Sigmoid colon (tissue), 3 donors: ENCODE data around the gene APH1A.

Source experiments
- CTCF ChIP-seq, 4 experiments: fragments of 450-650 bp in 3 of 4; fragments of 200-600 bp in 1 of 4; IDR thresholded peaks; one replicate each; pipeline ENCODE4 v1.5.1; 2016 to 2019; ENCODE audit warnings: antibody characterized with exemption in 4 of 4, mild to moderate bottlenecking in 3 of 4, moderate library complexity in 2 of 4
- POLR2A ChIP-seq, 2 donors: fragments of 450-650 bp; IDR thresholded peaks; one replicate each; pipeline ENCODE4 v1.6.1; 2016; ENCODE audit warnings: antibody characterized with exemption in 2 of 2, mild to moderate bottlenecking in 2 of 2, moderate library complexity in 2 of 2

GRCh38 chr1:150282558-150282958, 13.7 kb upstream of the APH1A start:
- TF ChIP-seq POLR2A (IDR thresholded peaks at IDR 0.05) (peak; percentile 73 to 92), CTCF (IDR thresholded peaks at IDR 0.05) (no peak)
